ENCODE results near the gene SLC25A20.

SLC25A20 gene

GRCh38 chr3:48928679-48929078 lies 30.0 kb upstream of the SLC25A20 start:
- Histone ChIP-seq H3K4me3 (ENCODE audit: low read depth, low read length) (no peak overlapping the region), H3K27me3 (ENCODE audit: insufficient read depth, low read depth, severe bottlenecking) (no peaks in the 10 kb centered on the region), H3K36me3 (peaks cover 86% of the 10 kb centered on the region), H3K9me3 (ENCODE audit: severe bottlenecking) (no peaks in the 10 kb centered on the region), H3K27ac (no peak overlapping the region)
- no peak for TF ChIP-seq CTCF (IDR thresholded peaks at IDR 0.05; ENCODE audit: low read depth, low read length)
- no peak for DNase-seq

DNA sequence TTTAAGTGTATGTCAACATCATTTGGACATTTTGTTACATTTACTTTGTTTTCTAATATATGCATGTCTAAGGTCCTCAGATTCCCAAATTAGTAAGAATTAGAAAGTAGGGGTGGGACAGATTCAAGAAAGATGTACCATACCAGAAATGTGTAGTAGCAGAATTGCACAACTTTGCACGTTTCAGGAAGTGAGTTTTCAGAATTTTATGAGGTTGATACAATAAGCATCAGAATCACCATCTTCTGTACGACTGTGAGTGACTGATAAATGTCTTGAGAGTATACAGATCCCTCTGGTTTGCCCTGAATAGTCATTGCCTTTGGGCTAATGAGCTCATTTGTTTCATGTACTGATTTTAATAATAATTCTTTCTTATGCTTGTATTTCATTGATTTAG lies 29.2 kb upstream of the SLC25A20 start:
- Histone ChIP-seq H3K9me3 (ENCODE audit: severe bottlenecking) (no peaks in the 10 kb centered on the region), H3K27ac (no peak overlapping the region), H3K36me3 (peaks cover 82% of the 10 kb centered on the region), H3K4me3 (ENCODE audit: low read depth, low read length) (no peak overlapping the region), H3K27me3 (ENCODE audit: insufficient read depth, low read depth, severe bottlenecking) (no peaks in the 10 kb centered on the region)
- no peak for DNase-seq
- TF ChIP-seq CTCF (IDR thresholded peaks at IDR 0.05; ENCODE audit: low read depth, low read length) = no peak

DNA sequence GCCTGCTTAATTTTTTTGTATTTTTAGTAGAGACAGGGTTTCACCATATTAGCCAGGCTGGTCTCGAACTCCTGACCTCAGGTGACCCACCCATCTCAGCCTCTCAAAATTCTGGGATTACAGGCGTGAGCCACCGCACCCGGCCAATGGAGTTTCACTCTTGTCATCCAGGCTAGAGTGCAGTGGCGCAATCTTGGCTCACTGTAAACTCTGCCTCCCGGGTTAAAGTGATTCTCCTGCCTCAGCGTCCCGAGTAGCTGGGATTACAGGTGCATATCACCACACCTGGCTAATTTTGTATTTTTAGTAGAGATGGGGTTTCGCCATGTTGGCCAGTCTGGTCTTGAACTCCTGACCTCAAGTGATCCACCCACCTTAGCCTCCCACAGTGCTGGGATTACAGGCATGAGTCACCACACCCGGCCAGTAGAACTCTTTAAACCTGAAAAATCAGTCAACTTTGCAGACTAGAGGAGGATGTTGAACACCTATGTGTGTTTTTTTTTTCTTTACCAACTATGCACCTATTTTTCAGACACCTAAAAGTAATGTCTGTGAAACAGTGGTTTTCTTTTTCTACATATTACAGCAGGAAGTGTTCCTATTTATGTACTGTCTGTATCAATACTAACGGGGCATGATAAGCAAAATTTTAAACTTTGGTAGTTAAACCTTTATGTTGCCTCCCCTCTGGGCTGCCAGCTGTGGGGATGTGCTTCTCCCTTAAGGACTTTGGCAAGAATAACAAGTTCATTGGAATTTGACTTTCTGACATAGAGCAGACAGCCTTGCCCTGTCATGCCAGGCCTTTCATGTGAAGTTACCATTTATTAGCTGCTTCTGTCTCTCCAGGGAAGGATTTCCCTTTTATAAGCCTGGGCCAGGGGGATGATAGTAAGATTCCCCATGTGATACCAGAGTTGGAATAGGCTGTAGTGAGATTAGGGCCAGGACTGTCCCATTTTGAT lies 28.0 kb upstream of the SLC25A20 start:
- no peaks in the 10 kb centered on the region for H3K9me3 ChIP-seq (ENCODE audit: severe bottlenecking)
- H3K27ac ChIP-seq = no peak overlapping the region
- no peaks in the 10 kb centered on the region for H3K27me3 ChIP-seq (ENCODE audit: insufficient read depth, low read depth, severe bottlenecking)
- no peak for DNase-seq
- TF ChIP-seq CTCF (IDR thresholded peaks at IDR 0.05; ENCODE audit: low read depth, low read length) = no peak
- peaks cover 82% of the 10 kb centered on the region for H3K36me3 ChIP-seq
- no peak overlapping the region for H3K4me3 ChIP-seq (ENCODE audit: low read depth, low read length)

DNA sequence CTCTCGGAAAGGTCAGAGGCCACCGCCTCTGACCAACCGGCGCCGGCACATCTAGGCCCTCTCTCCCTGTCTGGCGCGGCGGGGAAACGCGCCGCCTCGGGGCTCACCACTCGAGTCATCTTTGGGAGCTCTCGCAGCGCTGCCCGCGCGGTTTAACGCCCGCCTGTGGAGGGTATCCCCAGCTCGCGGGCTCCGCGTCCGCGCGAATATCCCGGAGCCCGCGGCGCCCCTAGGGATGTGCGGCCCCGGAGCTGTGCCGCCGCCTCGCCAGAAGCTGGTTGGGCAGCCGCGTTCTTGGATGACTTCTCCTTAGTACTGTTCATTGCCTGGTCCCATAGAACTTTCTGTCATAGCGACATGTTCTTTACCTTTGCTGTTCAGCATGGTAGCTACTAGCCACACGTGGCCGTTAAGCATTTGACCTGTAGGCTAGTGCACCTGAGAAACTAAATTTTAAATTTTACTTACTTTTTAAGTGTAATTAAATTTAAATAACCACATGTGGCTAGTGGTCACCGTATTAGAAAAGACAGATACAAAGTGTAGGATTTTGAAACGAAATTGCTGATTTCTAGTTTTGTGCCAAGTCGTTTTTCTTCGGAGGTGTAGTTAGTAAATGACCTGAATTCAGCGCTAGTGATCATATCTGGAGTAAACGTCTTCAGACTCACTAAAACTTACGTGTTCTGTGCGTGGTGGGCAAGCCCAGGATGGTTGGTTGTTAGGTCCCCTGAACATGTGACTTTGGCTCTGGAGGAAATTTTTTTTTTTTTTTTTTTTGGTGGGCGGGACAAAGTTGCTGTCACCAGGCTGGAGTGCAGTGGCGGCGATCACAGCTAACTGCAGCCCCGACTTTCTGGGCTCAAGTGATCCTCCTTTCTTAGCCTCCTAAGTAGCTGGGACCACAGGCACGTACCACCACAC lies 20.8 kb upstream of the SLC25A20 start:
- Histone ChIP-seq H3K9me3 (ENCODE audit: severe bottlenecking) (no peaks in the 10 kb centered on the region), H3K27ac (peak overlapping the region; percentile 92), H3K27me3 (ENCODE audit: insufficient read depth, low read depth, severe bottlenecking) (no peaks in the 10 kb centered on the region), H3K4me3 (ENCODE audit: low read depth, low read length) (peak overlapping the region; percentile 66), H3K36me3 (peaks cover 23% of the 10 kb centered on the region)
- no peak for TF ChIP-seq CTCF (IDR thresholded peaks at IDR 0.05; ENCODE audit: low read depth, low read length)
- DNase-seq = peak; percentile 23

- no peaks in the 10 kb centered on the region for H3K9me3 ChIP-seq (ENCODE audit: severe bottlenecking)
- DNase-seq = peak; percentile 94
- H3K27me3 ChIP-seq (ENCODE audit: insufficient read depth, low read depth, severe bottlenecking) = no peaks in the 10 kb centered on the region
- peak within 1 kb of the TSS; percentile 92 for H3K27ac ChIP-seq
- H3K36me3 ChIP-seq = peaks cover 14% of the 10 kb centered on the region
- no peak for TF ChIP-seq CTCF (IDR thresholded peaks at IDR 0.05; ENCODE audit: low read depth, low read length)
- peak within 1 kb of the TSS; percentile 66 for H3K4me3 ChIP-seq (ENCODE audit: low read depth, low read length)
Observed at GRCh38 chr3:48918388-48919214, 19.9 kb upstream of the SLC25A20 start, which contains the start of gene ARIH2. TSS of gene ARIH2 (plus strand) at chr3:48918842. CDS start at chr3:48927559, 8,717 bp downstream.
